ENCODE measurements around the gene RBMS1.
"Not testable (repeated sequence)": the region's sequence is repeated elsewhere in the genome, so short reads cannot be mapped to it uniquely, and the experiment has no call there.

The RBMS1 gene

GRCh38 chr2:160505256-160505655 is 11.6 kb upstream of the RBMS1 start:
- in situ Hi-C loops (cut with MboI; ENCODE audit: low sequenced_read_pairs), result no loop called here

- in situ Hi-C loops (cut with MboI; ENCODE audit: low sequenced_read_pairs), result no loop called here
These were observed 8.9 kb upstream of the RBMS1 start for GRCh38 chr2:160502478-160502877.

- in situ Hi-C loops (cut with MboI; ENCODE audit: low sequenced_read_pairs), result no loop called here
These were observed 7.8 kb upstream of the RBMS1 start for GRCh38 chr2:160501370-160501769.

GRCh38 chr2:160499865-160500264 is 6.3 kb upstream of the RBMS1 start:
- in situ Hi-C loops (cut with MboI; ENCODE audit: low sequenced_read_pairs), result no loop called here

GRCh38 chr2:160498137-160498536 is 4.5 kb upstream of the RBMS1 start:
- in situ Hi-C loops (cut with MboI; ENCODE audit: low sequenced_read_pairs), result no loop called here

- in situ Hi-C loops (cut with MboI; ENCODE audit: low sequenced_read_pairs), result no loop called here
These were observed 616 bp upstream of the RBMS1 start for GRCh38 chr2:160494201-160494644.

- in situ Hi-C loops (cut with MboI; ENCODE audit: low sequenced_read_pairs), result no loop called here
These were observed 993 bp downstream of the RBMS1 start for GRCh38 chr2:160492401-160493226.

- in situ Hi-C loops (cut with MboI; ENCODE audit: low sequenced_read_pairs), result no loop called here
These were observed 1.7 kb downstream of the RBMS1 start for GRCh38 chr2:160491911-160492371.

- in situ Hi-C loops (cut with MboI; ENCODE audit: low sequenced_read_pairs), result no loop called here
These were observed 2.6 kb downstream of the RBMS1 start for GRCh38 chr2:160490733-160491685.

- in situ Hi-C loops (cut with MboI; ENCODE audit: low sequenced_read_pairs), result no loop called here
These were observed 4.5 kb downstream of the RBMS1 start for GRCh38 chr2:160489111-160489510.

GRCh38 chr2:160488289-160488688 is 5.3 kb downstream of the RBMS1 start:
- in situ Hi-C loops (cut with MboI; ENCODE audit: low sequenced_read_pairs), result not testable (repeated sequence)

GRCh38 chr2:160486341-160486740 is 7.3 kb downstream of the RBMS1 start:
- in situ Hi-C loops (cut with MboI; ENCODE audit: low sequenced_read_pairs), result no loop called here

- in situ Hi-C loops (cut with MboI; ENCODE audit: low sequenced_read_pairs), result no loop called here
These were observed 8.6 kb downstream of the RBMS1 start for GRCh38 chr2:160484859-160485520.

GRCh38 chr2:160482673-160483072 is 10.9 kb downstream of the RBMS1 start:
- in situ Hi-C loops (cut with MboI; ENCODE audit: low sequenced_read_pairs), result no loop called here

GRCh38 chr2:160479269-160479668 is 14.3 kb downstream of the RBMS1 start:
- in situ Hi-C loops (cut with MboI; ENCODE audit: low sequenced_read_pairs), result no loop called here

GRCh38 chr2:160478660-160479059 is 14.9 kb downstream of the RBMS1 start:
- in situ Hi-C loops (cut with MboI; ENCODE audit: low sequenced_read_pairs), result no loop called here

GRCh38 chr2:160477032-160477431 is 16.6 kb downstream of the RBMS1 start:
- in situ Hi-C loops (cut with MboI; ENCODE audit: low sequenced_read_pairs), result no loop called here

GRCh38 chr2:160474891-160475787 is 18.5 kb downstream of the RBMS1 start:
- in situ Hi-C loops (cut with MboI; ENCODE audit: low sequenced_read_pairs), result no loop called here

- in situ Hi-C loops (cut with MboI; ENCODE audit: low sequenced_read_pairs), result no loop called here
These were observed 19.3 kb downstream of the RBMS1 start for GRCh38 chr2:160474319-160474645.
